Endothelial cell of umbilical vein (primary cell): ENCODE data around the gene KCNN1. TPM values are rescaled to one million over a fixed set of nuclear protein-coding genes. Genes with fewer than 3 reads are reported as not detected.

Experiments
- BruUV-seq: library from RNA; stranded (reverse); fragments of 400-500 nt; replicated peaks from 2 replicates; lab custom pipeline; 2021; lab: Mats Ljungman, UMichigan
- CTCF ChIA-PET: fragments of 300-600, 350-600 bp; sonication (Branson Sonifier 250); formaldehyde crosslinking; loops from one replicate; lab custom pipeline; 2021; ENCODE audit warnings: antibody characterized with exemption, inconsistent platforms; lab: Charles Lee
- POLR2A ChIA-PET: fragments of 300-600, 350-600 bp; sonication (Branson Sonifier 250); formaldehyde crosslinking; loops from one replicate; lab custom pipeline; 2021; ENCODE audit warnings: antibody characterized with exemption, inconsistent platforms; lab: Charles Lee
- DNase-seq: peaks from one replicate; pipeline ENCODE4 v3.0.0-alpha.2; 2011; ENCODE audit warnings: low read depth, low spot score
- FAIRE-seq: peaks from 2 replicates; lab custom pipeline; 2011; peaks lifted over from hg19 to GRCh38; lab: Jason Lieb, UNC
- H2AFZ ChIP-seq: 2 replicates; pipeline ENCODE4 v1.6.0; 2012; ENCODE audit warnings: low read depth, low read length, control low read depth, inconsistent platforms
- H3K27ac ChIP-seq: 2 replicates; pipeline ENCODE4 v1.5.1; 2011; ENCODE audit warnings: low read depth, mild to moderate bottlenecking, control low read depth, low read length, moderate library complexity; ENCODE audit not compliant: insufficient read depth
- H3K27me3 ChIP-seq, 2 experiments: 2 replicates each; pipeline versions ENCODE4 v1.6.0 to v1.6.1; 2011; ENCODE audit warnings: low read length in 2 of 2, mixed read lengths in 1 of 2; ENCODE audit not compliant: control insufficient read depth in 2 of 2, insufficient read depth in 2 of 2
- H3K36me3 ChIP-seq, 2 experiments: 2 replicates in 1 of 2; 3 replicates in 1 of 2; pipeline ENCODE4 v1.5.1; 2011; ENCODE audit warnings: low read length in 2 of 2, mild to moderate bottlenecking in 1 of 2, moderate library complexity in 1 of 2; ENCODE audit not compliant: control insufficient read depth in 2 of 2, insufficient read depth in 2 of 2; ENCODE audit errors: extremely low read depth in 1 of 2
- H3K4me1 ChIP-seq: 3 replicates; pipeline ENCODE4 v1.5.1; 2011; ENCODE audit warnings: mild to moderate bottlenecking, low read length; ENCODE audit not compliant: control insufficient read depth, insufficient read depth; ENCODE audit errors: extremely low read depth
- H3K4me2 ChIP-seq: 2 replicates; pipeline ENCODE4 v1.6.1; 2011; ENCODE audit warnings: low read length, control low read depth, mixed read lengths; ENCODE audit not compliant: insufficient read depth
- H3K4me3 ChIP-seq, 3 experiments: fragments of 200-600 bp in 1 of 3; sonication (generic), shearing (Covaris generic) in 1 of 3; replicated peaks in 1 of 3; 2 replicates each; pipeline ENCODE4 v1.5.1; 2011 to 2016; ENCODE audit warnings: control low read depth in 3 of 3, low read length in 3 of 3, mild to moderate bottlenecking in 2 of 3, inconsistent platforms in 1 of 3, low read depth in 1 of 3, moderate library complexity in 1 of 3; ENCODE audit not compliant: insufficient read depth in 1 of 3
- H3K79me2 ChIP-seq: 2 replicates; pipeline ENCODE4 v1.6.0; 2012; ENCODE audit warnings: low read length, inconsistent platforms; ENCODE audit not compliant: control insufficient read depth, insufficient read depth
- H3K9ac ChIP-seq: replicated peaks from 2 replicates; pipeline ENCODE3; 2011; ENCODE audit warnings: low read length, control low read depth; ENCODE audit not compliant: insufficient read depth; ENCODE audit errors: extremely low read depth
- H3K9me1 ChIP-seq: replicated peaks from 3 replicates; pipeline ENCODE4 v1.6.0; 2011; ENCODE audit warnings: mild to moderate bottlenecking, low read length; ENCODE audit not compliant: control insufficient read depth, insufficient read depth; ENCODE audit errors: extremely low read depth
- H3K9me3 ChIP-seq: replicated peaks from 2 replicates; pipeline ENCODE4 v1.5.1; 2012; ENCODE audit warnings: low read length, inconsistent platforms; ENCODE audit not compliant: control insufficient read depth, insufficient read depth
- H4K20me1 ChIP-seq: replicated peaks from 2 replicates; pipeline ENCODE3; 2011; ENCODE audit warnings: mild to moderate bottlenecking, low read length; ENCODE audit not compliant: control insufficient read depth, insufficient read depth; ENCODE audit errors: extremely low read depth
- CTCF ChIP-seq, 2 donors: IDR thresholded peaks; 1 replicate in 1 of 2; 2 replicates in 1 of 2; pipeline ENCODE4 v1.5.1; 2011; ENCODE audit warnings: low read length in 2 of 2, mild to moderate bottlenecking in 2 of 2, moderate library complexity in 2 of 2, control low read depth in 1 of 2, inconsistent platforms in 1 of 2, low read depth in 1 of 2; ENCODE audit not compliant: insufficient read depth in 1 of 2; ENCODE audit errors: extremely low read depth in 1 of 2
- EZH2 ChIP-seq: IDR thresholded peaks from 2 replicates; pipeline ENCODE4 v1.6.1; 2012; ENCODE audit warnings: borderline replicate concordance, low read depth, mild to moderate bottlenecking, moderate library complexity, low read length, inconsistent platforms; ENCODE audit not compliant: severe bottlenecking
- FOS ChIP-seq: IDR thresholded peaks from 2 replicates; pipeline ENCODE4 v1.6.1; 2011; ENCODE audit warnings: mild to moderate bottlenecking, low read length, moderate library complexity, borderline replicate concordance; ENCODE audit not compliant: insufficient read depth
- GATA2 ChIP-seq: IDR thresholded peaks from 2 replicates; pipeline ENCODE4 v1.7.0; 2011; ENCODE audit warnings: low read depth, mild to moderate bottlenecking, moderate library complexity, mixed read lengths, low read length; ENCODE audit not compliant: insufficient read length, insufficient read depth
- JUN ChIP-seq: IDR thresholded peaks from 2 replicates; pipeline ENCODE4 v1.6.1; 2011; ENCODE audit warnings: borderline replicate concordance, low read depth; ENCODE audit not compliant: insufficient read length, insufficient read depth
- MAX ChIP-seq: IDR thresholded peaks from 2 replicates; pipeline ENCODE4 v1.6.1; 2011; ENCODE audit not compliant: insufficient read depth, insufficient read length
- MYC ChIP-seq: IDR thresholded peaks from one replicate; pipeline ENCODE4 v1.6.1; 2011; ENCODE audit warnings: mild to moderate bottlenecking, low read depth, low read length
- POLR2A ChIP-seq: IDR thresholded peaks from 2 replicates; pipeline ENCODE4 v1.6.1; 2012; ENCODE audit warnings: low read depth, mild to moderate bottlenecking, control low read depth, low read length
- POLR2AphosphoS5 ChIP-seq: IDR thresholded peaks from 2 replicates; pipeline ENCODE4 v1.6.1; 2012; ENCODE audit warnings: low read depth, mild to moderate bottlenecking, control low read depth, low read length, moderate library complexity; ENCODE audit not compliant: insufficient read depth
- dilution Hi-C: fragments of 300-500 bp; cut with MboI; formaldehyde crosslinking; loops from one replicate; pipeline ENCODE4 v1.15.0; 2019; ENCODE audit warnings: low sequenced_read_pairs; ENCODE audit not compliant: extremely low pct_ligation_motif_present
- intact Hi-C: fragments of 100-400 bp; cut with micrococcal nuclease; formaldehyde crosslinking; loops from one replicate; pipeline ENCODE4 v1.10.0; 2022
- polyA plus RNA-seq, 4 experiments: library from polyadenylated mRNA; depleted of rRNA in 3 of 4; stranded (reverse) in 3 of 4; unstranded in 1 of 4; fragments of >200 nt; gene quantifications; 2 replicates each; pipeline versions ENCODE4 v1.2.1 to v1.2.3, GENCODE V29; 2011 to 2012; ENCODE audit warnings: missing spikeins in 1 of 4
- total RNA-seq: library from RNA; stranded (reverse); gene quantifications from 2 replicates; pipeline ENCODE4 v1.2.3, GENCODE V29; 2021

The KCNN1 gene
- total and polyA plus RNA-seq, 2 donors (not counting 3 experiments of a cell fraction or from before 2014, with no cell fraction given) = 0.18 to 0.80 TPM

- no peak overlapping the region for H2AFZ ChIP-seq
- dilution Hi-C loops (no loop called here), intact Hi-C loops (loop anchor here (1.0 to 5.0 kb wide), 2 partner anchors 59 to 119 kb away; no protein-coding TSS in a partner anchor)
- BruUV-seq = no TSS peak
- TF ChIP-seq MAX = no peak
- TF ChIP-seq JUN = no peak
- TF ChIP-seq EZH2 = no peak
- peak; percentile 87 to 96 for TF ChIP-seq CTCF (IDR thresholded peaks at IDR 0.05; ENCODE audit: extremely low read depth in 1 of 2, insufficient read depth in 1 of 2, low read depth in 1 of 2, low read length in 2 of 2)
- peak; percentile 13 for TF ChIP-seq FOS
- no peak for TF ChIP-seq POLR2A
- TF ChIP-seq MYC = no peak
- no peak for TF ChIP-seq POLR2AphosphoS5
- TF ChIP-seq GATA2 = no peak
- H3K27ac ChIP-seq = no peak overlapping the region
- H3K27me3 ChIP-seq = no peaks in the 10 kb centered on the region
- H3K4me1 ChIP-seq = peaks cover 7% of the 10 kb centered on the region
- no peaks in the 10 kb centered on the region for H3K9me3 ChIP-seq
- DNase-seq = peak; percentile 64
- ChIA-PET POLR2A (no interaction called here), CTCF (interaction anchor here (0.6 to 3.5 kb wide), 25 partner anchors 9 to 314 kb away, joined by 3 to 203 read pairs (median 4); partner anchors contain the start of genes ARRDC2, PIK3R2 and SLC5A5)
- no peak overlapping the region for H3K4me2 ChIP-seq
- no peaks in the 10 kb centered on the region for H3K9me1 ChIP-seq
- H3K4me3 ChIP-seq = no peak overlapping the region
- peaks cover 11% of the 10 kb centered on the region for H3K79me2 ChIP-seq
- peaks cover 3 to 10% of the 10 kb centered on the region in 2 experiments for H3K36me3 ChIP-seq
- FAIRE-seq = peak; percentile 90
- H3K9ac ChIP-seq = no peak overlapping the region
- H4K20me1 ChIP-seq = no peaks in the 10 kb centered on the region
Observed at GRCh38 chr19:17938092-17938845, 28.6 kb upstream of the KCNN1 start.
